Fibroblast of skin of back (primary cell): Measurements from ENCODE around the gene ZCCHC3.

Experiments
- DNase-seq: peaks from one replicate; pipeline ENCODE4 v3.0.0-alpha.2; 2013

The ZCCHC3 gene

DNA sequence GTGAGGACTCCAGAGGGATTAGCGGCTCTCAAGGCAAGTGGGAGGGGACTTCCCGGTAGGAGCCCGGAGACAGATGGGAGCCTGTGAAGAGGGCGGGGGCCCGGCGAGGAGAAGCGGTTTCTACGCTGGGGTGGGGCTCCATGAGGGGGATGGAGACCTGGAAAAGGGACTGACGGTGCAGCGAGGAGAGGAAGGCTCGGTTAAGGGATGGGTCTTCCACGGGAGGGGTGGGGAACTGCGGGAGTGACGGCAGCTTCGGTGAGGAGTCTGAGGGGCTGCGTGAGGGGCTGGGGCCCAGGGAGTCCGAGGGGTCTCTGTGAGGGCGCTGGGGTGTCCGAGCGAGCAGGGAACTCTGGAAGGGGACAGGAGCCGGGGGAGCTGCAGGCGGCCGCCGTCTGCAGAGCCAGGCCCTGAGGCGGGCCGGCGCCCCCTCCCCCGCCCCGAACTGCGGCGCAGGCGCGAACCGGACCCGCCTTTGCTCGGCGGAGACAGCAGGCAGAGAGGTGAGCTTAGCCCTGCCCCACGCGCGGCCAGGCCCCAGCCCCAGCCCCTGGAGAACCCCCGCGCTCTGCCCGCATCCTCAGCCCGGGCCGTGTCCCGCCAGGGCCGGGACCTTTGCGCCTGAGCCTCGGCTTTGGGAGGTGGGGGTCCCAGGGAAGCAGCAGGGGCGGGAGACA lies 49.4 kb downstream of the ZCCHC3 start, which contains the start of gene NRSN2:
Gene NRSN2 (plus strand): TSS at position 472 of the 677 bp plus-strand sequence. CDS start 2,533 bp downstream, outside the sequence.
- DNase-seq = peak; percentile 75

DNA sequence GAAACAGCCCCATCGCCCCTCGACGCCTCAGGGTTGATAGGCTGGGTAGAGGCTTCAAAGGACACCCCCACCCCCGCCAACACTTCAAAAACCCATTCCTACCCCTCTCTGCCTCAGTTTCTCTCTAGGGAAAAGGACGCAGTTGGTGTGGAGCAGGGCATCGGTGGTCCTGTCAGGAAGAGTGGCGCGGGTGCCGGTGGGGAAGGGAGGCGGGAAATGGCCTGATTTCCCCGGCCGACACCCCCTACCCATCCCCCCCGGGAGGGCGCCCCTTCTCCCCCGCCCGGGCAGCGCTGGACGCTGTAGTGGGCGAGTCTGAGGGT lies 49.9 kb downstream of the ZCCHC3 start:
- no peak for DNase-seq

DNA sequence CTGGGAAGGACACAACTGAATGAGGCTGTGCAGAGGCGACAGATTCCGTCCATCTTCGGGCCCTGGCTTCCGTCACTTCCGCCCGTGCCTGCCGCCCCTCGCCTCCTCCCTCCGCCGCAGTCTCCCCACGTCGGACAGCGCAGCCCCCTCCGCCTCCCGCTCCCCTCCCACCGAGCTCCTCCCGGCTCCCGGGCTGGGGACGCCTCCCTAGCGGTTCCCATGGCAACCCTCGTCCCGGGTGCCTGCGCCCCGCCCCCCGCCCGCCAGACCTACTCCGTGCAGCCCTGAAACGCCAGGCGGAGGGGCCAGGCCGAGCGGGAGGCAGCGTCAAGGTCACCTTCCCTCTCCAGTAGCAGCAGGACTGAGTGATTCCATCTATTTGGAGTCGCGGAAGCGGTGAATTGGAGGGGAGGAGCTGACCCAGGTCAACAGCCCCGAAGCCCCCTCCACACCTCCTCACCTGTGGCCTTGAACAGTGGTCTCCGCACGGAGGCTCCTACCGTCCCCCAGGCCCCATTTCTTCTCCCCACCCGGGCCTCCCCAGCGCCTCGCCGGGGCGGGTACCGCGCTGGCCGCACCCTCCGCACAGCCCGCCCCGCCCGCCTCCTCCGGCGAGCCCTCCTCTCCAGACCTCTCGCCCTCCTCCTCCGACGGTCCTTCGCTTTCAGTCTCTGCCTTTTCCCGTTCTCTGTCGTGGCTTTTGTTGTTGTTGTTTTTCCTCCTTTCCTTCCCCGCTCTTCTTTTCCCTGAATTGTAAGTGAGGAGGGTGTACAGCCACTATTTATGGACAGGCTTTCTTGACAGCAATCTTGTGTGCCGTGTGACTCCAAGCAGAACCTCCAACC lies 50.5 kb downstream of the ZCCHC3 start:
- DNase-seq = peak; percentile 95

DNA sequence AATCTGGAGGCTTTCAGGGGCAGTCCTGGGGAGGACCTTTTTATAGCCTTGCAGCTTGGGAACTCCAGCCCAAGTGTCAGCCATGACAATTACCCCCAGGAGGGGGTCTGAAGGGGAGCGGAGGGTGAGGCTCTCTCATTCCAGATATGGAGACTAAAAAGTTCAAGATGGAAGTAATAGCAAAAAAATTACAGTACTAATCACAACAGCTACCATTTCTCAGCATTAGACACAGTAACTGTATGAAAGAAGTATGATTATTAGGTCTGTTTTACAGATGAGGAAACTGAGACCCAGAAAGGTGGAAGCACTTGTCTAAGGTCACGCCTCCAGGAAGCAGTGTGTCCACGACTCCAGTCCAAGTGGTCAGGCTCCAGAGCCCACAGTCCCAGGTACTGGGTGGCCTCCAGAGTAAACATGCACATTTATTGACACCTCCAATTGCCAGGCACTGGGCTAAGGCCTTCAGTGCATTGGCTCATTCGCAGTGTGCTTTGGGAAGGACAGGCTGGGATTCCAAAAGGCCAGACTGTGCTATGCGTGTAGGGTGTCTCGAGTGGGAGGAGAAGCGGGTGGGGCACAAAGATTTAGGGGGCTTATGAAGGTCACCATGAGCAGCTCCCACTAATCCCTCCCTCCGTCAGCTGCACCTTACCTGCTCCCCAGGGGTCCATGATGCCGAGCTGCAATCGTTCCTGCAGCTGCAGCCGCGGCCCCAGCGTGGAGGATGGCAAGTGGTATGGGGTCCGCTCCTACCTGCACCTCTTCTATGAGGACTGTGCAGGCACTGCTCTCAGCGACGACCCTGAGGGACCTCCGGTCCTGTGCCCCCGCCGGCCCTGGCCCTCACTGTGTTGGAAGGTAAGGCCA lies 51.8 kb downstream of the ZCCHC3 start:
- no peak for DNase-seq
